Stimulated activated CD4-positive, alpha-beta T cell treated with anti-CD3 and anti-CD28 coated beads, Interleukin-12 subunit alpha, Interleukin-12 subunit beta, amount 100 ng/mL, for 24 hours (primary cell): ENCODE results near the gene CELF4.

Source experiments
- DNase-seq, 2 experiments: peaks; one replicate each; pipeline ENCODE4 v3.0.0-alpha.2; 2020; ENCODE audit warnings: low read depth in 2 of 2

Gene CELF4

DNA sequence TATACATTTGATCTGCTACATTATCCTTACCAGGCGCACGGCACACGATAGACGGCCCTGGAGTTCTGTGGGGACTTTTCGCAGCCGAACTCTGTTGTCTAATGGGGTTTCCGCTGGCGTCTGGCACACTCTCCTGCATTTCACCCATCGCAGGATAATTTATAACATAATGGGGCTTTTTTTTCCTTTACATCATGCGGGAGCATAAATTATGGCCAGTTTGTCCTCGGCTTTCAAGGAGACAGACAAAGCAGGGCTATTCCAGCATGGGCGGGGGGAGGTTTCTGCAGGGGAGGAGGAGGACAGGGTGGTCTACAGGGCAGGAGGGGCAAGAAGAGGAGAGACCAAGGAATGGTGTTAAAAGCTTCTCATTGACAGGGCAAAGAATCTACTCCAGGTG is 279.8 kb downstream of the CELF4 start:
- no peak for DNase-seq

DNA sequence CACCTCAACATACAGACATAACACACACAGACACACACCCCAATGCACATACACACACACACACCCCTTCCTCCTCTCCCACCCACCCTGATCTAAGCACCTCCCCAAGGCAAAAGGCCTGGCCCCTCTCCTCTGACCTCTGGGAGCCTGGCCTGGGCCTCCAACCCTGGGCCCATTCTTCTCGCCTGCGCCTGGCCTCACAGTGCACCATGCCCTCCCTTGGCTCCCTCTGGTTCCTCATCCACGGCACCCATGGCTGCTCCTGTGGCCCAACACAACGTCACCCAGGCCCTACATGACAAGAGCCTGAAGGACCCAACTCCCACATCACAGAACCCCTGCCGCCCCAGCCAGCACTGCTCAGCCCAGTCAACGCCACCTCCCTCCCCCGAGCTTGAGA is 281.3 kb downstream of the CELF4 start:
- no peak for DNase-seq

DNA sequence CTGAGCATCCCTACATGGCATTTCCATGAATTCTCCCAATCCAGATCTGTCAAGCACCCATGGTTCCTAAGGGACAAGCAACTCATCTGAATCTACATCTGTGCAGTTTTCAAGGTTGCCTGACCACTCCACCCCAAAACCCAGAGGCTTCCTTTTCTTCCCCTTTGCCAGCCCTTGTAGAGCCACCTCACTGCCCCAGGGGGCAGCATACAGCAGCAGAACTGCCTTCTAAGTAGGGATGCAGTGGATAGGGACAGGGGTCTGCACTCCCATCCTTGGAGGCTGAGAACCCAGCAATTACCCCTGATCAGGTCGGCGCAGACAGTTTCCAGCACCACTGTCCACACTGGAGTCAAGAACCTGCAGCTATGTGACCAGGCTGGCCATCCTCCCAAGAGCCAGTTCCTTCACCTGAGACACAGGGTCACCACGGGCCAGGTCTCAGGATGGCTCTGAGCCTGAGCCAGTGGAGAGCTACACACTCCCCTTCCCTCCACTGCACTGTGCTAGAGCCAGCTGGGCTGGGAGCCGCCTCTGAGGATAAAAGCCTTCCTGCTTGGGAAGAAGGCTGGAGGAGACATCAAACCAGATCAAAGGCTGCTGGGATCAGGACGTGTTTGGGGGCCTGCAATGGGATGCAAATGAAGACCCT is 283.1 kb downstream of the CELF4 start:
- DNase-seq: no peak

- DNase-seq: no peak
Observed at GRCh38 chr18:37280701-37281393, 284.8 kb downstream of the CELF4 start.

DNA sequence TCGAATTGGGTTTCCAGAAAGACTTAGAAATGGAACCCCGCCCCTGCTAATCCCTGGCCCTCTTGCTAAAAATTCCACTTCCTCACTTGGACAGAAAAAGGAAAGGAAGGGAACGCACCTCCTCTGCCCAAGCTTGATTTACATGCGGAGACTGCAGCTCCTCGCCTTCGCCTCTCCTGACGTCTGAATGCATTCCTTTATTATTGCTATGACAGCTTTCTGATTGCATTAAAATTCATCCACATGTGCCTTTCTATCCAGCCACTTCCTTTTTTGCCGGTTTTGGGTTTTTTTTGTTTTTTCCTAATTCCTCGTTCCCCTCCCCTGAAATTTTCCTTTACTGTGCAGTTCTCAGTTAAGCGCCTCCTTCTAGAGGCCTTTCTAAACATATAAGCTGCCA is 287.8 kb downstream of the CELF4 start:
- no peak for DNase-seq

DNA sequence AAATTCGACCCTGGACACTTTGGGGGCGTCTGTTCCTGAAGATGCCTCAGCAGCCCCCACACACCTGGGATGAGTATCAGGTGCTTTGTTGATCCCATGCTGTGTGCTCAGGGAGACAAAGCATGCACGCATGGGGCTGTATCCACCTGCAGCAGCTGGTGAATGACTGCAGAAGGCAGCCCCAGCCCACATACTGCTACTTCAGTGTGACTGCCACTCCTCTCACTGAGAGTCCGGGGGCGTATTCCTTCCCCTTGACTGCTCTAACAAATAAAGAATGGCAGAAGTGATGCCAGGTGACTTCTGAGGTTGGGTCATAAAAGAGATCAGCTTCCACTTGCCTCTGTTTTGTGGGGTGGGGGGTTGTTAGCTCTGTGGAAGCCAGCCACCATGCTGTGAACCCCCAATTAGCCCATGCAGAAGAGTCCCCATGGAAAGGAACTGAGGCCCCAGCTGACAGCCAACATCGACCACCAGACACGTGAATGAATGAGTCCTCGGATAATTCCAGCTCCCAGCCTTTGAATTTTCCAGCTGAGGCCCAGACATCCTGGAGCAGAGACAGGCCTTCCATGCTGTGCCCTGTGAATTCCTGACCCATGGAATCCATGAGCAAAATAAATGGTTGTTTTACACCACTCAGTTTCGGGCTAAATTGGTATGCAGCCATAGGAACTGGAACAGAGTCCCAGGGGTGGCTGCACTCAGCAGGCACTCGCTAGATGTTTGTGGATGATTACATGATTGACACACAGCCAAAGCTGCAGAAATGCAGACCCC is 289.3 kb downstream of the CELF4 start:
- no peak for DNase-seq

- DNase-seq: no peak
Observed at GRCh38 chr18:37275237-37275741, 290.3 kb downstream of the CELF4 start.

- DNase-seq: no peak
Observed at GRCh38 chr18:37274309-37275236, 291.0 kb downstream of the CELF4 start.

DNA sequence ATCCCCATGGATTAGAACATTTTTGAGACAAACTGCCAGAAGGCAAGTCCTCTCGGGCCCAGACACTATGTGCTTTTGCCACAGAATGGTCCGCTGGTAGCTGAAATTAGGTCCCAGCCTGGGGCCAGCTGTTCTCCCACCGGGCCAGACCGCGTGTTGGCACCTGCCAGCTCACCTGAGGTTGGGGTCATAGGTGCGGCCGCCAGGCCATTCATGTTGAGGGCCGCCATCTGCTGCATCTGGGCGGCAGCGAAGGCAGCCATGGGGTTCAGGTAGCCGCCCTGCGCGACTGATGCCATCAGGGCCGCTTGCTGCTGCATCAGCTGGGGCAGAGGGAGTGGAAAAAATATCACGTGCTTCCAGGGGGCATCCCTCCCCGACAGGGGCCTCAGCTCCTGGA is 292.8 kb downstream of the CELF4 start:
- DNase-seq: no peak

- no peak for DNase-seq
Observed at GRCh38 chr18:37272226-37272625, 293.4 kb downstream of the CELF4 start.

DNA sequence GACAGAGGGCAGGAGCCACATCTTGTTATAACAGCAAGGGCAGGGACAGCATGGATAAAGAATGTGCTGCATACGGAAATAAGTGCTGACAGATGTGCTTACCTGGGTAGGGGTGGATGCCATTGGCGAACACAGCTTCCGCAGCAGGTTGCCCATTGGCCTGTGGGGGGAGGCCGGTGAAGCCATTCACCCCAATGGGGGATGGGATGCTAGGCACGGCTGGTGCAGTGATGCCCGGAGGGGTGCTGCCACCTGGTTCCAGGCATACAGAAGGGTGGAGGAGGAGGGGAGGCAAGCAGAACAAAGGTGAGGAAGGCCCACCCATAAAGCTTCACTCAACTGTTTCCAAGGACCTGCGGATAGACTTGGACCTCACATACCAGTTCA is 294.9 kb downstream of the CELF4 start:
- DNase-seq: no peak

- DNase-seq: peak in 1 of 2 experiments; percentile 6
Observed at GRCh38 chr18:37270038-37270665, 295.4 kb downstream of the CELF4 start.

DNA sequence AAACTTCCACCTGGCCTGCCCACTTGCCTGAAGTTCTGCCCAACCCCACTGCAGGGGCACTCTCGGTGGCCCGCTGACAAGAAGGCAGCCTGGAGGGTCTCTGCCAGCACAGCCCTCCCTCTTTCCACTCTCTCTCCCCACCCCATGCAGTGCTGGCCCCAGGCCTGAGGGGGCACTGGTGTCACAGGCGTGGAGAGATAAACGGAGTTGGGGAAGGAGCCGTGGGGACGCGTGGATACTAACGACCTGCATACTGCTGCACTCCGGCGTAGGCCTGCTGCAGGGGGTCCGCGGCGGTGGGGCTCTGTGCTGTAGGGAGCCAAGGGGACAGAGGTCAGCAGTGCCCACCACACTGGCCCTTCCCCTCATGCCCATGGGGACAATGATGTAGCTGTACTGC is 299.3 kb downstream of the CELF4 start:
- no peak for DNase-seq

DNA sequence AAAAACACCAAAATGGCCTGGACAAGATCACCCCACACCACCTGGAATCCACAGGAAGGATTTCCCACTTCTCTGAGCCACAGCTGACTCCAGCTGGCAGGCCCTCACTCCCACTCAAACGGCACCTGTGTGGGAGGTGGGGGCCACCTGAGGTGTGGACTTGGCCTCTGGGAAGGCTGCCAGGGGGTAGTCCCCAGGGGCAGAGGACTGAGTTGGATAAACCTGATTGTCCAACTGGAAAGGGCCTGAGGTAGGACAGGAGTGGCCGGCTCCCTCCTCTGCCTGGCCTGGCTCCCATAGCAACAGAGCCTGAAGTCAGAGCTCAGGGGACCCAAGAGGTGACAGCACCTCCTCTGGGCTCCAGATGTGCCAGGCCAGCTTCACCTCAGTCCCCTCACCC is 300.2 kb downstream of the CELF4 start:
- no peak for DNase-seq

DNA sequence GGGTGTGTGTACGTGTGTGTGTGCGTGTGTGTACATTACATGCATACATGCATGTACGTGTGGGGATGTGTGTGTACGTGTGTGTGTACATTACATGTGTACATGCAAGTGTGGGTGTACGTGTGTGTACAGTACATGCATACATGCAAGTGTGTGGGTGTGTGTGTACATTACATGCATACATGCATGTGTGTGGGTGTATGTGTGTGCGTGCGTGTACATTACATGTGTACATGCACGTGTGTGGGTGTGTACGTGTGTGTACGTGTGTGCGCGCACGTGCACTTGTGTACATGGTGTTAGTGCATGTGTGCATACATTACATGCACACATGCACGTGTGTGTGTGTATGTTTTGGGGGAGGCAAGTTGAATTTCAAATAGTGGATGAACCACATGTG is 300.6 kb downstream of the CELF4 start:
- DNase-seq: no peak

GRCh38 chr18:37261988-37262387 is 303.6 kb downstream of the CELF4 start:
- no peak for DNase-seq

- DNase-seq: no peak
Observed at GRCh38 chr18:37261246-37261840, 304.3 kb downstream of the CELF4 start.

- DNase-seq: no peak
Observed at GRCh38 chr18:37260367-37261093, 305.1 kb downstream of the CELF4 start.

DNA sequence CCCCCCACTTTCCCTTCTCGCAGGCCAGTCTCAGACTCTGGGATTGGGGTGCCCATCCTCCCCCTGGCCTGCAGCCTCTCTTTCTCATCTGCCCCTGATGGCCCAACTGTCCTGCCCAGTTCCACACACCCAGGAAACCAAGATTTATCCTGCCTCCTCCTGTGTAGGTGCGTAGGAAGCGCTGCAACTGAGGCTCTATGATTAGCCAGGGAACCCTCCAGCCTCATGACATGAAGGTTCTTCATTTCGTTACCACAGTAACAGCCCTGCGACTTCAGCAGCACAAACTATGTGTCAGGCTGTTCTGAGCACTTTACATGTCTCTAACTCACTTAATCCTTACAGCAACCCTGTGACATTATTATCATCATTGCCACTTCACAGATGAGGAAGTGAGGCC is 305.9 kb downstream of the CELF4 start:
- DNase-seq: no peak

DNA sequence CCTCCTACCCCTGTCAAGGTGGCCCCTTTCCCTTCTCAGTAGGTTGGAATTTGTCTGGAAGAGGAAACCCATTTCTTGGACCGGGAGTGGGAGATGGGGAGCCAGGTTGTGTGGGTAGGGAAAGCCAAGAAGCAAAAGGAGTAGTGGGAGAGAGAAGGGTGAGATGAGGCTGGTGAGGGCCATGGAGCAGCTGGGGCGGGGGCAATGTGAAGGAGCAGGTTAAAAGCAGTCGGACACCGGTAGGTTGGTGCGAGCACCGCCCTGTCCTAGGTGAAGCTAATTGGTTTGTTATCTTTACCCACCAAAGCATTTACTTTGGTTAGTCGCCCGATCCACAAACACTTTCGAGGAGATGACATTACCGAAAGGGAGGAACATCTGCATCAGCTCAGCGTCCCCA is 306.8 kb downstream of the CELF4 start:
- DNase-seq: no peak
